Measurements from ENCODE around the gene NDUFB8. TPM values are rescaled to one million over a fixed set of nuclear protein-coding genes. Genes with fewer than 3 reads are reported as not detected.

NDUFB8 gene
- total and polyA plus RNA-seq, 2 donors (not counting 1 experiment from before 2014, with no cell fraction given), result 160 to 167 TPM

DNA sequence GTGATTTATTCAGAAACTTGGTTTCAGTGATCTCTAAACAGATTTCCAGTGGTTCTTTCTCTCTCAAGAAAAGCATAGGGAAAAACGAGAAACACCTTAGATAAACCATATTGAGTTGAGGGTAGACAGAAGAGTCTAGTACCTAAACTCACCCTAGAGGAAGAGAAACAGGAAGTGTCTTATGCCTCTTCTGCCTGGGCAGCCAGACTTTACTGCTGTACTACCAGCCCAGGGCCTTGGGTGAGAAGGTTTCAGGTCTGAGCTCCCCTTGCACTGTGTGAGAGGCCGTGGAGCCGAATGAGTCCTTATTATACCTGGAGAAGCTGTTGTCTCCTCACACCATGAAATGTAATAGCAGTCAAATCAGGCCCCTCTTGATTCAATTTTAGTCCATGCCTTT, 24.3 kb upstream of the NDUFB8 start:
- no peaks in the 10 kb centered on the region for H3K9me3 ChIP-seq (ENCODE audit: control insufficient read depth, insufficient read depth, low read depth, low read length)
- TF ChIP-seq EZH2 (IDR thresholded peaks at IDR 0.05; ENCODE audit: low read length, missing control alignments) (no peak), CTCF (conservative IDR thresholded peaks at IDR 0.05 in 1 of 2, IDR thresholded peaks at IDR 0.05 in 1 of 2; ENCODE audit: low read depth in 1 of 2, low read length in 2 of 2) (no peak)
- no peak overlapping the region for H3K4me3 ChIP-seq (replicated peaks in 1 of 4; ENCODE audit: control extremely low read depth in 1 of 4, insufficient read depth in 1 of 4, low read depth in 3 of 4, low read length in 4 of 4)
- no peak overlapping the region for H2AFZ ChIP-seq (ENCODE audit: low read length)
- H3K27me3 ChIP-seq (ENCODE audit: control insufficient read depth, insufficient read depth, low read length), result no peaks in the 10 kb centered on the region
- H4K20me1 ChIP-seq (ENCODE audit: control insufficient read depth, extremely low read depth, insufficient read depth, low read length), result no peaks in the 10 kb centered on the region
- no peaks in the 10 kb centered on the region for H3K4me1 ChIP-seq (ENCODE audit: control insufficient read depth, extremely low read depth, insufficient read depth, low read length)
- DNase-seq (ENCODE audit: low read depth in 2 of 2), result no peak
- H3K4me2 ChIP-seq (ENCODE audit: extremely low read depth, insufficient read depth, low read length), result no peak overlapping the region
- no peak overlapping the region for H3K27ac ChIP-seq (ENCODE audit: insufficient read depth, low read length)
- H3K9ac ChIP-seq (ENCODE audit: insufficient read depth, low read length), result no peak overlapping the region
- H3K36me3 ChIP-seq (ENCODE audit: control insufficient read depth, insufficient read depth, low read length), result peaks cover 3% of the 10 kb centered on the region
- no peaks in the 10 kb centered on the region for H3K79me2 ChIP-seq (ENCODE audit: control insufficient read depth, insufficient read depth, low read length)

- Histone ChIP-seq H3K9me3 (ENCODE audit: control insufficient read depth, insufficient read depth, low read depth, low read length) (no peaks in the 10 kb centered on the region), H2AFZ (ENCODE audit: low read length) (no peak overlapping the region), H3K27ac (ENCODE audit: insufficient read depth, low read length) (no peak overlapping the region), H3K79me2 (ENCODE audit: control insufficient read depth, insufficient read depth, low read length) (no peaks in the 10 kb centered on the region), H3K4me3 (replicated peaks in 1 of 4; ENCODE audit: control extremely low read depth in 1 of 4, insufficient read depth in 1 of 4, low read depth in 3 of 4, low read length in 4 of 4) (no peak overlapping the region), H3K4me1 (ENCODE audit: control insufficient read depth, extremely low read depth, insufficient read depth, low read length) (no peaks in the 10 kb centered on the region), H4K20me1 (ENCODE audit: control insufficient read depth, extremely low read depth, insufficient read depth, low read length) (no peaks in the 10 kb centered on the region), H3K9ac (ENCODE audit: insufficient read depth, low read length) (no peak overlapping the region), H3K27me3 (ENCODE audit: control insufficient read depth, insufficient read depth, low read length) (no peaks in the 10 kb centered on the region), H3K36me3 (ENCODE audit: control insufficient read depth, insufficient read depth, low read length) (peaks cover 10% of the 10 kb centered on the region), H3K4me2 (ENCODE audit: extremely low read depth, insufficient read depth, low read length) (no peak overlapping the region)
- no peak for TF ChIP-seq EZH2 (IDR thresholded peaks at IDR 0.05; ENCODE audit: low read length, missing control alignments)
- TF ChIP-seq CTCF (conservative IDR thresholded peaks at IDR 0.05 in 1 of 2, IDR thresholded peaks at IDR 0.05 in 1 of 2; ENCODE audit: low read depth in 1 of 2, low read length in 2 of 2), result no peak
- no peak for DNase-seq (ENCODE audit: low read depth in 2 of 2)
Observed at GRCh38 chr10:100551738-100552137, 22.1 kb upstream of the NDUFB8 start.

DNA sequence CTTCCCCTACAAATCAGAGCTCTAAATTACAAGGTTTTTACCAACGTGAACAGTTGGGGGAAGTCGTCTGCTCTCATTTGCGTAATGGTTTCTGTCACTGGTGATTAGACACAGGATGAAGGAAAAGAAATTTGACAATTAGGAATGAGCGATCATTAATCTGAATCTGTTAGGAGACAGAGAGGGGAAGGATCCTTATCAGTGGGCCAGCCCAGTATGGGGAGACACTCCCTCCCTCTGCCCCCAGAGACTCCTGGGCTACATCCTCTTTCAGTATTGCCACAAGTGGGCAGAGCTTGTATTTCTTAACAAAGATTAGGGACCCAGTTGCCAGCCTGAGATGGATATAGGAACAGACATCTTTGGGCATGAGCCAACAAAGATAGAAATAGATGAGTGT, 21.5 kb upstream of the NDUFB8 start:
- no peak overlapping the region for H3K27ac ChIP-seq (ENCODE audit: insufficient read depth, low read length)
- H3K79me2 ChIP-seq (ENCODE audit: control insufficient read depth, insufficient read depth, low read length), result no peaks in the 10 kb centered on the region
- no peaks in the 10 kb centered on the region for H3K9me3 ChIP-seq (ENCODE audit: control insufficient read depth, insufficient read depth, low read depth, low read length)
- no peak overlapping the region for H3K9ac ChIP-seq (ENCODE audit: insufficient read depth, low read length)
- H4K20me1 ChIP-seq (ENCODE audit: control insufficient read depth, extremely low read depth, insufficient read depth, low read length), result no peaks in the 10 kb centered on the region
- H3K4me1 ChIP-seq (ENCODE audit: control insufficient read depth, extremely low read depth, insufficient read depth, low read length), result no peaks in the 10 kb centered on the region
- DNase-seq (ENCODE audit: low read depth in 2 of 2), result no peak
- H3K4me3 ChIP-seq (replicated peaks in 1 of 4; ENCODE audit: control extremely low read depth in 1 of 4, insufficient read depth in 1 of 4, low read depth in 3 of 4, low read length in 4 of 4), result no peak overlapping the region
- no peaks in the 10 kb centered on the region for H3K27me3 ChIP-seq (ENCODE audit: control insufficient read depth, insufficient read depth, low read length)
- TF ChIP-seq EZH2 (IDR thresholded peaks at IDR 0.05; ENCODE audit: low read length, missing control alignments), result no peak
- TF ChIP-seq CTCF (conservative IDR thresholded peaks at IDR 0.05 in 1 of 2, IDR thresholded peaks at IDR 0.05 in 1 of 2; ENCODE audit: low read depth in 1 of 2, low read length in 2 of 2), result no peak
- H3K4me2 ChIP-seq (ENCODE audit: extremely low read depth, insufficient read depth, low read length), result no peak overlapping the region
- H3K36me3 ChIP-seq (ENCODE audit: control insufficient read depth, insufficient read depth, low read length), result peaks cover 8% of the 10 kb centered on the region
- H2AFZ ChIP-seq (ENCODE audit: low read length), result no peak overlapping the region

Measured in fibroblast of lung (primary cell).